ENCODE results near the gene PRSS12.

GRCh38 chr4:118372251-118372650 lies 19.4 kb upstream of the PRSS12 start:
- TF ChIP-seq, protein P1, sequence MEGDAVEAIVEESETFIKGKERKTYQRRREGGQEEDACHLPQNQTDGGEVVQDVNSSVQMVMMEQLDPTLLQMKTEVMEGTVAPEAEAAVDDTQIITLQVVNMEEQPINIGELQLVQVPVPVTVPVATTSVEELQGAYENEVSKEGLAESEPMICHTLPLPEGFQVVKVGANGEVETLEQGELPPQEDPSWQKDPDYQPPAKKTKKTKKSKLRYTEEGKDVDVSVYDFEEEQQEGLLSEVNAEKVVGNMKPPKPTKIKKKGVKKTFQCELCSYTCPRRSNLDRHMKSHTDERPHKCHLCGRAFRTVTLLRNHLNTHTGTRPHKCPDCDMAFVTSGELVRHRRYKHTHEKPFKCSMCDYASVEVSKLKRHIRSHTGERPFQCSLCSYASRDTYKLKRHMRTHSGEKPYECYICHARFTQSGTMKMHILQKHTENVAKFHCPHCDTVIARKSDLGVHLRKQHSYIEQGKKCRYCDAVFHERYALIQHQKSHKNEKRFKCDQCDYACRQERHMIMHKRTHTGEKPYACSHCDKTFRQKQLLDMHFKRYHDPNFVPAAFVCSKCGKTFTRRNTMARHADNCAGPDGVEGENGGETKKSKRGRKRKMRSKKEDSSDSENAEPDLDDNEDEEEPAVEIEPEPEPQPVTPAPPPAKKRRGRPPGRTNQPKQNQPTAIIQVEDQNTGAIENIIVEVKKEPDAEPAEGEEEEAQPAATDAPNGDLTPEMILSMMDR (conservative IDR thresholded peaks at IDR 0.05; ENCODE audit: low read length): no peak
- TF ChIP-seq EZH2phosphoT487 (IDR thresholded peaks at IDR 0.05; ENCODE audit: borderline replicate concordance, low read depth, low read length): no peak
